Measurements from ENCODE around the gene CASP6.

Gene CASP6

GRCh38 chr4:109702950-109703663, at the start of gene CASP6:
TSS of gene CASP6 (minus strand) at chr4:109703445. CDS start at chr4:109703395, 50 bp downstream.
- in situ Hi-C loops (cut with MboI; ENCODE audit: low sequenced_read_pairs) = no loop called here

GRCh38 chr4:109752525-109752924, 49.3 kb upstream of the CASP6 start:
- in situ Hi-C loops (cut with MboI; ENCODE audit: low sequenced_read_pairs) = no loop called here

- in situ Hi-C loops (cut with MboI; ENCODE audit: low sequenced_read_pairs) = no loop called here
Observed at GRCh38 chr4:109751852-109752251, 48.6 kb upstream of the CASP6 start.

GRCh38 chr4:109750652-109751244, 47.5 kb upstream of the CASP6 start:
- in situ Hi-C loops (cut with MboI; ENCODE audit: low sequenced_read_pairs) = no loop called here

- in situ Hi-C loops (cut with MboI; ENCODE audit: low sequenced_read_pairs) = no loop called here
Observed at GRCh38 chr4:109749388-109750082, 46.3 kb upstream of the CASP6 start.

- in situ Hi-C loops (cut with MboI; ENCODE audit: low sequenced_read_pairs) = no loop called here
Observed at GRCh38 chr4:109748114-109748513, 44.9 kb upstream of the CASP6 start.

- in situ Hi-C loops (cut with MboI; ENCODE audit: low sequenced_read_pairs) = no loop called here
Observed at GRCh38 chr4:109746728-109747127, 43.5 kb upstream of the CASP6 start.

GRCh38 chr4:109745830-109746229, 42.6 kb upstream of the CASP6 start:
- in situ Hi-C loops (cut with MboI; ENCODE audit: low sequenced_read_pairs) = no loop called here

GRCh38 chr4:109739547-109739946, 36.3 kb upstream of the CASP6 start:
- in situ Hi-C loops (cut with MboI; ENCODE audit: low sequenced_read_pairs) = no loop called here

- in situ Hi-C loops (cut with MboI; ENCODE audit: low sequenced_read_pairs) = no loop called here
Observed at GRCh38 chr4:109738104-109738872, 35.0 kb upstream of the CASP6 start.

GRCh38 chr4:109735566-109736365, 32.5 kb upstream of the CASP6 start:
- in situ Hi-C loops (cut with MboI; ENCODE audit: low sequenced_read_pairs) = no loop called here

GRCh38 chr4:109733728-109734127, 30.5 kb upstream of the CASP6 start:
- in situ Hi-C loops (cut with MboI; ENCODE audit: low sequenced_read_pairs) = no loop called here

- in situ Hi-C loops (cut with MboI; ENCODE audit: low sequenced_read_pairs) = no loop called here
Observed at GRCh38 chr4:109730619-109731545, 27.6 kb upstream of the CASP6 start.

- in situ Hi-C loops (cut with MboI; ENCODE audit: low sequenced_read_pairs) = no loop called here
Observed at GRCh38 chr4:109729718-109730618, 26.7 kb upstream of the CASP6 start, which contains the start of gene PLA2G12A. TSS of gene PLA2G12A (minus strand) at chr4:109730070. CDS start at chr4:109729809, 261 bp downstream.

GRCh38 chr4:109729117-109729717, 26.0 kb upstream of the CASP6 start:
- in situ Hi-C loops (cut with MboI; ENCODE audit: low sequenced_read_pairs) = no loop called here

GRCh38 chr4:109728385-109728784, 25.1 kb upstream of the CASP6 start:
- in situ Hi-C loops (cut with MboI; ENCODE audit: low sequenced_read_pairs) = no loop called here

GRCh38 chr4:109723110-109723509, 19.9 kb upstream of the CASP6 start:
- in situ Hi-C loops (cut with MboI; ENCODE audit: low sequenced_read_pairs) = no loop called here

GRCh38 chr4:109722357-109722756, 19.1 kb upstream of the CASP6 start:
- in situ Hi-C loops (cut with MboI; ENCODE audit: low sequenced_read_pairs) = no loop called here

All from HL-60/S4 treated with phorbol 12-myristate 13-acetate at 8.2 ng/mL for 4 days and 3 days (cell line).